ENCODE data around the gene ZNF335.
"Not testable (repeated sequence)": the region's sequence is repeated elsewhere in the genome, so short reads cannot be mapped to it uniquely, and the experiment has no call there.

Gene ZNF335

GRCh38 chr20:45909336-45909808 is 62.6 kb downstream of the ZNF335 start:
- DNase-seq: no peak

DNA sequence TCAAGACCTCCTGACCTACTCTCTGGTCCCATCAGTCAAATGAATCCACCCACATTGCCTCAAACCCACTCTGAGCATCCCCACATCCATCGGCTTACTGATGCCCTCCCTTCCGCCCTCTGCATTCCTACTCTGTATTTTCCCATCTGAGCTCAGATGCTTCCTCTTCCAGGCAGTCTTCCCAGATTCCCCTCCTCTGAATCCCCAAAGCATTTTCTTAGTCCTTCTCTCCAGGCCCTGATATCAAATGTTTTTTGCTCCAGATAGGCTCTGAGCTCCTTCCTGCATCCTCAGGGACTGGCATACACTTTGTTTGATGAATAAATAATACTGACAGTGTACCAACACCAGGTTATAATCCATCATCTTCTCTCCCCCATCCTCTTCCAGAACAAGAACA is 63.9 kb downstream of the ZNF335 start:
- no peak for DNase-seq

DNA sequence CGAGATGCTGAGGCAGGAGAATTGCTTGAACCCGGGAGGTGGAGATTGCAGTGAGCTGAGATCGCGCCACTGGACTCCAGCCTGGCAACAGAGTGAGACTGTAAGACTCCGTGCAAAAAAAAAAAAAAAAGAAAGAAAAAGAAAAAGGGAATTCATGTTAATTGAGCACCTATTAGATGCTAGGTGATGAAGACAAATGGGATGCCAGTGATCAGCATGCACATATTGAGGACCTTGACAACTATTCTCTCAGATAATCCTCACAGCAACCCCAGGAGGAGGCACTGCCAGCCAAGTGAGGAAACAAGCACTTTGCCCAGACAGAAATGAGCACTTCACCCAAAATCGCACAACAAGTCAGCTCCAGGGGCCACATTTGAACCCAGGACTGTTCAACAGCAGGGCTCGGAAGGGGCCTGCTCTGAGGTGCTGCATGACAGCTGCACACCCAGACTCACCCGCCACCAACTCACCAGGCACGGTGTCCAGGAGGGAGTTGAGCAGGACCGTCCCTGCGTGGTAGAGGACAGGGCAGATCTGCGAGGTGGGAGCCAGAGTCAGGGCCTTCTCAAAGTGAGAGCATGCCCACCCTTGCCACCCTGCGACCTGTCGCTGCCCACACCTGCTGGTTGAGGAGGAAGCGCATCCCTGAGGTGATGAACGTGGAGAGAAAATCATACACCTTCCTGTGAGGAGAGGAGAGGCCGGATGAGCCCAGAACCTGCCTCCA is 64.6 kb downstream of the ZNF335 start:
- DNase-seq: no peak

- no peak for DNase-seq
Observed at GRCh38 chr20:45905505-45906079, 66.4 kb downstream of the ZNF335 start.

- no peak for DNase-seq
Observed at GRCh38 chr20:45904583-45905504, 67.2 kb downstream of the ZNF335 start.

GRCh38 chr20:45902199-45902701 is 69.8 kb downstream of the ZNF335 start:
- DNase-seq: no peak

GRCh38 chr20:45901332-45901731 is 70.7 kb downstream of the ZNF335 start:
- DNase-seq: not testable (repeated sequence)

DNA sequence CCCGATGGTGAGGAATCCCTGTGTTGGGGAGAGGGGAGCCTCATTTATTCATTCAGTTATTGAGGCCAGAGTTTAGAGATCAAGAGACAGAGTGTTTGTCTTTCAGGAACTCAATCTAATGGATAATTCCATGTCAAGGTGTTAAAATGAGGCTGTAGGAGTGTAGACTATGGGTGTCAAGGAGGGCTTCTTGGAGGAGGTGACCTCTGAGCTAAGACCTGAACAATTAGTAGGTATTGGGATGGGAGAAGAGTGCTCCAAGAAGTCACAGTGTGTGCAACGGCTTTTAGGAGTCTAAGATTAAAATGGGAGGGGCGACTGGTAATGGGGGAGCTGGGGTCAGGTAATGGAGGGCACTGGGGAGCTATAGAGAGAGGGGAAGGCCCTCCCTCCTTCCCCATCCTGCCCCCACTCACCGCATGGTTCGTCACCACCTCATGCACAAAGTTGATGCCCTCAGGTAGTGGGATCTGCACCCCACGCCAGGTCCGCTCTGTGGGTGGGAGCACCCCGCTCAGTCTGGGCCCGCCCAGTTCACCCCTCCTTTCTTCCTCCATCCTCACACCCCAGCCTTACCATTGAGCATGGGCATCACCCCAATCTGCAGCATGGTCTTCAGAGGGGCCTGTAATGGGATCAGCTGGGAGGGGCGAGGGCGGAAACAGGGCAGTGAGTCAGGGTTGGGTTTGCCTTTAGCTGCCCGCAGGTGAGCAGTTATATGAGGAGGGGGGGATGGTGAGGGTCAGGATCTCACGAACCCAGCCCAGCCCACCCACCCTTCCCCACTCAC is 72.8 kb downstream of the ZNF335 start:
- no peak for DNase-seq

All from CD4-positive, alpha-beta T cell treated with Interleukin-10 for 1 hour (primary cell).